GM18907 (cell line): ENCODE results near the gene BANK1.
A peak's percentile ranks its signal among the peaks of the same experiment; 100 is the strongest.

Experiments
- ATAC-seq: cut with Tn5 transposase; IDR thresholded peaks from one replicate; pipeline ENCODE4 v1.9.1; 2021; ENCODE audit warnings: mild to moderate bottlenecking, moderate library complexity; ENCODE audit not compliant: unreplicated experiment

BANK1 gene

DNA sequence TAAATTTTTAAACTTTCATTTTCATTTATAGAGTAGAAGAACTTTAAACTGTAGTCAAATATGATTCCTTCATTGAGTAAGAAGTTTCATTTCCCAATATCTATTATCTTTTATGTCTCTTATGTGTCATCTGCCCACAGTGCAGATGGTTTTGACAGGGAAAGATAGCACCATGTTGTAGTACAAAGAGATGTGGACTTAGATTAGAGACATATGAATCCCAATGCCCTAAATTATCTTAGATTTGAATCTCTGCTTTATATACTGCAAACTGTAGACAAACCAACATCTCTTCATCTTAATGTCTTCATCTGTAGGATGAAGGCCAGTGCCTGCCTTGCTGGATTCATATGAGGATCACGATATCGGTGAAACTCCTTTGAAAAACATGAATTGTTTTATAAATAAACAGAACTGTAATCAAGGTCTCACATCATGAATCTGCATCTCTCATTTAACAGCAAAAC is 217.5 kb downstream of the BANK1 start:
- peak; percentile 95 for ATAC-seq

DNA sequence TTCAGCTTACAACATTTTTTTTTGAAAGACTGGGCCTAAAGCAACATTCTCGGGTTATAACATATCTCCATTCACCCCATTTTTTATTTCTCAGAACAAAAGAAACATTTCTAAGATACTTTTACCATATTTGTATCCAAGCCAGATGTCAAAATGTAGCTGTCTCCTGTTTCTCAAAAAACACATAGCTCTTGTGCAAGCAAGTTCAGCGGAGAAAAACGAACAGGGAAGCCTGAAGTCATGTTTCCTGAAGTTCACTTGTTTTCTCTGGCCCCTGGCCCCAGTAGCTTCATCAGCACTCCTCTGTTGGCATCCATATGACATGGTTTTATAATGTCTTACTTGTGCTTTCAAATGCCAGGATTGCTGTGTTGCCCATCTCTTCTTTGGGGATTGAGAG is 218.2 kb downstream of the BANK1 start:
- ATAC-seq = no peak

DNA sequence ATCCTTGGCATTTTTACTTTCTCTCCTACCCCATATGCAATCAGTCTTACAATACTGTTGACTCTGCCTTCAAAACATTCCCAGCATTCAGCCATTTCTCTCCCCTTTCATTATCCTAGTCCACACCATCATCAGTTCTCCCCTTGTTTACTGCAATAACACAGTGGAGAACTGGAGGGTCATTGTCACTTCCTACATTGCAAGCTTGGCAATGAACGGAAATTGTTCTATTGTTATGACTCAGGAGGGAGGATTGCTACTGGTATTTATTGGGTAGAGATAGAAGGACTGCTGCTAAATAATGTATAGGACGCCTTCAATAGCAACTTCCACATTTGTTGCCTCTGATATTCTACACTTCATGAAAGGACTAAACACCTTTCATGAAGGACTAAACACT is 231.8 kb downstream of the BANK1 start:
- no peak for ATAC-seq

DNA sequence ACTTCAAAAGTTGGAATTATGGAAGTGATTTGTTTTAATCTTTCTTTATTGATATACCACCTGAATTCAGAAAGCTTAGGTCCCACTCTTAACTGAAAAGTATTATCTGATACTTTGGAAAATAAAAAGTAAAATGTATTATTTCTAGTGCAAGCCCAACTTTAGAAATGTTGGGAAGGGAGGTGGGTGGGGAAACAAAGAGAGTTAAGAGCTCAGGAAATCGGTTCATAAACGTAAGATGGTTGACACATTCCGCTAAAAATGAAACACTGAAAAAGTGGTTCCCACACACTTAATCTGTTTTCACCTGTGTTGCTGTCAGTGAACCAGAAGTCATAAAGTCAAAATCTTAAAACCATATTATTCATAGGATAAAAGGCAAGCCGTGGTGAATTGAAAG is 237.4 kb downstream of the BANK1 start:
- ATAC-seq = no peak

DNA sequence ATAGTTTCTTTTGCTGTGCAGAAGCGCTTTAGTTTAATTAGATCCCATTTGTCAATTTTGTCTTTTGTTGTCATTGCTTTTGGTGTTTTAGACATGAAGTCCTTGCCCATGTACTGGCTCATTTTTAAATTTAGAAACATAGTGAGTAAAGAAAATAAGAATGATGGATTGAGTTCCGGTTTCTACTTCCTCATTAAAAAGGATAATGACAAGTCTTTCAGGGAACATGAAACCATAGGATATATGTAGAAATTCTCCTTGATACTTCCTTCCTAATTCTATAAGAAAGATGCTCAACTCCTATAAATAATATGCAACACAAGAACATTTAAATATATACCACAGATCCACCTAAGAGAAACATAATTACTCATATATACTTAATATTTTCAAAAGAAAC is 240.9 kb downstream of the BANK1 start:
- no peak for ATAC-seq

DNA sequence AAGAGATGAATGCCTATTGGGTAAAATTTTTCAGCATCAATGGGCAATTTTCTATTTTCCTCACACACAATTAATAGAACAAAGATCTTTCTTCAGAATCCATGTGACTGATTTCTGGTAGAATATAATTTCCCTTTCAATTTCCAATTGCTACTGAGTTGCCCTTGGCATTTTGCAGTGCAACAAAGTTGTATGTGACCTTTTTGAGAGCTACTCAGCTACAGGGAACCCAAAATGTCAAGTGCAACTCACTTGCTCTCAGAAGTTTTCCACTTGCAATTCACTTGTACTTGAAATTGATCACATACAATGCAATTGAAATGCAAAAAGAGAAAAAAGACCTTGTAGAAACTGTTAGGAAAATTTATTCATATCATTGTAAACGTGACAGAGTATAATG is 245.5 kb downstream of the BANK1 start:
- no peak for ATAC-seq

DNA sequence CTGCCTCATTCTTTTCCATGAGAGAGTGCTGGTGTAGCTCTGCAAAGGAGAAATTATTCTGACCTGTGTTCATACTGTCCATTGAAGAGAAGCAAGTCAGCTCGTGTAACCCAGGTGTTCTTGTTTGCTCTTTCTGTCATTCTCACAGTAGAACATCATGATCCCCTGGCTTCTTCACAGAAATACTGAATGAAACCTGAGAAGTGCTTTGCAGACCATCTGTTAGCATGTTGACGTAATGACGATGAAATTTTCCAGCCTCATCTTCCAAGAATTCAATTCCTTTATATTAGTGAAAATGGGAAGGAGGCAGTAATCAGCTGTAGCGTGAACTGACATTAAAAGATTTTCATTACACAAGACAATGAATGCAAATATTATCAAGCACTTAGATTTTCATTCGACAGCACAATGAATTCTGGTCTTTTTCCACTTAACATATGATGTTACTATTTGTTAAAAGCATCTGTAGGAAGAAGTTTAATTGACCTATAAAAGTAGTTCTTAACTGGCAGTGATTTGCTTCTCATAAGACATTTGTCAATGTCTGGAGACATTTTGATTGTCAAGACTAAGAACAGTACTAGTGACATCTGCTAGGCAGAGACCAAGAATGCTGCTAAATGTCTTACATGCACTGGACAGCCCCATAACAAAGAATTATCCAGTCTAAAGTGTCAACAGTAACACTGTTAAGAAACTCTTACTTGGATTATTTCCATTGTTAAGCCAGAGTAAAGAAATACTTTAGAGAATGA is 246.3 kb downstream of the BANK1 start:
- ATAC-seq = no peak

DNA sequence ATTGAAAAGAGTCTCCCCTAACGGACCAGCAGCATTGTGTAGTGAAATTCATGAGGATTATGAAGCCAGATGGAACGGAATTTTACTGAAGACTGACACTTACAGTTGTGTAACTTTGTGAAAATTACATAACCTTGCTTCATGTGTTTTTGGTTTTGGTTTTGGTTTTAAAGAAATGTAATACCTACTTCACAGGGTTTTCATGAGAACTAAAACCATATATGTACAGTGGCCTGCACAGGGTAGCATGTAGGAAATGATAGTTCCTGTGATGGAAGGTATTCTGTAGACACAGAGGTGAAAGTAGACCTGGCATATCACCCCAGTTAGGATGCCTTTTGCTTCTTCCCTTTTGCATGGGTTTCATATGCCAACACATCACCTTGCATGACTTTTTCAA is 247.0 kb downstream of the BANK1 start:
- ATAC-seq = no peak

DNA sequence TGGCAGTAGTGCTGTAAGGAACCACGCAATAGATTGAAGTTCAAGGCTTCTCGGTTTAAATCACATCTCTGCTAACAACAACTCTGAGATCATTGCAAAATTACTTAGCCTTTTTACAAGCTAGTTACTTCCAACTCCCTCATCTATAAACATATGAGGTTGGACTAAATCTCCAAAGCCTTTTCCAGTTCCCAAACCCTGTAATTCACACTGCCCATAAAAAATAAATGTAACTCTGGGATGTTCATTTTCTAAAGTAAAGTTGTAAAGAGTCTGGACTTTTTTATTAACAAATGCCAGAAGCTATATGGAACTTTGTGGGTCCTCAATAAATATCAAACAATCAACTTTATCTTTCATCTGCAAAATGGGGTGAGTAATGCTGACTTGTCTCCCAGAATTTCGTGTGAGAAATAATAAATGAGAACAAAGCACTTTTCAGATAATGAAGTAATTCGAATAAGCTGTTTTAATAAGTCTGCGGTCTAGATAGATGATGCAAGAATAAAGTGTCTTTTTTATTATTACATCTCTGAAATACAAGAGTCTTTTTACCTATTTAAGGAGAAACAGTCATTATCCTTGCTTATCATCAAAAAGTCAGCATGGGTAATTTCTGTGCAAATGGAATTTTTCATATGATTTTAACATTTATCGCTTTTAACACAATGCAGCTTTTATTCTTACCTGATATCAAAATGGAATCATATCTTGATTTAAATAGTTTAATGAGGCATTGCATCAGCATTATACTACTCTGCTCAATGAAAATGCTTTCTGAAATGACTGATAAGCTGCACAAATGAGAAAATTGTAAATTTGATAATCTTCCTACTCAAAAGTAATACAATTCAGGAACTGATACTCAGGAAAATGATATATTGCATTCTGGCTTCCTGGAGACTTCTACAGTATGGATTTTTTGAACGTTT is 252.6 kb downstream of the BANK1 start:
- no peak for ATAC-seq

DNA sequence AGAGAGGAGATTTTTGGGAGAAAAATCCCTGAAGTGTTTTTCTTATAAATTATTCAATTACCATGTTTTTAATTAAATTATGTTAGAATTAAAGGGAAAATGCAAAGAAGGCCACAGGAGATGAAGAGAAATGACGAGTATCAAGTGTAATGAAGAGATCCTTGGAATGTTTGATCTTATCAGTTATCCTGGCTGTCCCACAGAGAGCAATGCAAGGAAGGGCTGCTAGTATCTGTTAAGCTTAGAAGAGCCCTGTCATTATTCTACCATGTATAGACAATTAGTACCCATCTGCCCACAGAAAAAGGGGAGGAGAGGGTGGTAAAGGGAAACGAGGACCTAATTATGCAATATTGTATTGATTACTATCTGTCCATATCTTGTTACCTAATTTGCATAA is 257.1 kb downstream of the BANK1 start:
- no peak for ATAC-seq

DNA sequence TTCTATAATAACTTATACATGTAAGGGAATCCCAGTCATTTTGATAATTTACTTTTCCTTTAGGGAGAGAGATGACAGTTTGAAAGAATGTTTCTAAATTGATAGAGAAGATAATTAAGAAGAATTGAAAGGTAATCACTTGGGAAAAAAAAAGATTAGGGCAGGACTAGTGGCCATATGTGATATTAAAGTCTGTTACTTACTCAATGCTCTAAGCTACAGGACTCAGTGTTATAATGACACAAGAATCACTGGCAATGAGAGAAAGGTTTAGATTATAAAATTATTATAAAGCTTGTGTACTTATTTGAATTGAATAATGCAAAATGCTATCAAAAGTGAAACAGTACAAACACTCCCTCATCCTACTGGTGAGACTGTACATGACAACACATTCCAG is 265.3 kb downstream of the BANK1 start:
- no peak for ATAC-seq

DNA sequence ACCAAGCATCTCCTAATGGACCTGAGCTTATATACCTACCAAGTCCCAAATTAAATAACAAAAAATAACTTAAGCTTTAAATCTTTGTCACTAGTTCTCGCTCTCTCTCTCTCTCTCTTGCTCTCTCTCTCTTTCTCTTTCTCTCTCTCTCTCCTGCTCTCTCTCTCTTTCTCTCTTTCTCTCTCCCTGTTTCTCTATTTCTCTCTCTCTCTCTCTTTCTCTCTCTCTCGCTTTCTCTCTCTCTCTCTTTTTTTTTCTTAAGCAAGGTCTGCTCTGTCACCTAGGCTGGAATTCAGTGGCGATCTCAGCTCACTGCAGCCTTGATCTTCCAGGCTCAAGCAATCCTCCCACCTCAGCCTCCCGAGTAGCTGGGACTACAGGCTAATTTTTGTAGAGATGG is 266.6 kb downstream of the BANK1 start:
- no peak for ATAC-seq

DNA sequence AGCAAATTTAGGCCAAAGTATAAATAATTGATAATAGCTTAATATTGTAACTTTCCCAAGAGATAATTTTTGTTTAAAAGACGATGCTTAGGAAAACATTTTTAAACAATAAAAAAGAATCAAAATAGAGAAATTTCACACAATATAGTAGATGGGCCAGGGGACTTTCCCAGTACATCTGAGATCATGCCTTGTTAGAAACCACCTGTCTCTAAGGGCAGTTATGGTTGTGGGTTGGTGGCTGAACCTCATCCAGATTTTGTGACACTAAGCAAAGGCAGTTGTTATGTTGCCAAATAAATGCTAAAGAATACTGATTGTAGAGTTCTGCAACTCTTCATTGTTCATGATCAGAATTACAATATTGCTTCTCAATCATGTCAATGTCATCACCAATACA is 270.6 kb downstream of the BANK1 start:
- ATAC-seq = peak; percentile 96

DNA sequence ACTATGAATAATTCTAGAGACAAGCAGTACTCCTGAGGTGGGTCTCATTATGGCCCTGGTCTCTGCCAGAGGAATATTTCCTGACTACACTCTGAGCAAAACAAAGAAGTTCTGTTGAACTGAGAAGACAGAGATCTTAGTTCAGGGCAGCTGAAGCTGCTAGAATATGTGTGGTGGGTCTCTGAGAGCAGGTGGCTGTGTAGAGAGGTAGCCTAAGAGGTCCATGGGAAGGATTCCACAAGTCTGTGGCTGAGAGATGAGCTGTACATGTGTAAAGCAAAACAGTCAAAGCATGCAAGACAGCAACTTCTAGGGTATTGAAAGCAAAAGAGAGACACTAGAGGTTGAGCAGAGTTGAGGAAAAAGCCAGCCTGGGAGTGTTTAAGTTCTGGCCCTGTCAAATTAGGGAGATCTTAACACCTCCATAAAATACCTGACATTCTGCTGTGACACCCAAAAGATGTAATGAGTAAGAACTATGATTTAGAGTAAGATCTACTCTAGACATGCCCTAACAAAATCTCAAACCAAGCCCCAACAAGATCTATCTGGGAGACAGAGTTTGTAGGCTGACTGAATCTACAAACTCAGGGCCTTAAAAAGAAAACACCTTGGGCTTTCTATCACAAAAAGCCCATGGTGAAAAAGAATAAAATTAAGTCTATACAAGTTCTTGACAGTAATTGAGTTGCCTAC is 274.4 kb downstream of the BANK1 start:
- ATAC-seq = no peak

DNA sequence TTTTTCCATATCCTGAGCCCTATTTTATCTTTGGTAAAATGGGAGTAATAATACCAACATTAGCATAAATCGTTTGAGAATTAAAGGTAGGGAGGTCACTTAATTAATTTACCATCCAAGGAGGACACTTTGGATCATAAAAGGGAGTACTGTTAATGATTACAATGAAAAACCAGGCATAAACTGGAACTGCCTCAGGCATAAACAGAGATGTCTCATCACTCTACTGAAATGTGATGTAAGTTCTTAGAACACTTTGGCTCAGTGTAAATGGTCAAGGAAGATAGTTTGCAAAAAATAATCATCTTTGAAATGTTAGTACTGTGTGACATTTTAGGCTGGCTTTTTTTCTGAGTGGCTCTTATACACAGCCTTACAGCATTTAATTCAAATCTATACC is 286.1 kb downstream of the BANK1 start:
- ATAC-seq = no peak

DNA sequence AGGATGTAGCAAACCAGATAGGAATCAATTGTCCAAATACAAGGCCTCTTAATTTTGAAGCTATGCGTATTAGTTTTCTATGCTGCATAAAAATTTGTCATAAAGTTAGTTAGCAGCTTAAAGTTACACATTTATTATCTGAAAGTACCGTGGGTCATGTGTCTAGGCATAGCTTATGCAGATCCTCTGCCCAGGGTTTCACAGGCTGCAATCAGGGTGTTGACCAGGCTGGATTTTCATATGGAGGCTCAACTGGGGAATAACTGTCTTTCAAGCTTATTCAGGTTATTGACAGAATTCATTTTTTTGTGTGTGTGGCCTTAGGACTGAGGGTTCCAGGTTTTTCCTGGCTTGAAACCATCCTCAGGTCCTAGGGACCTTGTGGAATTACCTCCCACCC is 289.7 kb downstream of the BANK1 start:
- no peak for ATAC-seq

DNA sequence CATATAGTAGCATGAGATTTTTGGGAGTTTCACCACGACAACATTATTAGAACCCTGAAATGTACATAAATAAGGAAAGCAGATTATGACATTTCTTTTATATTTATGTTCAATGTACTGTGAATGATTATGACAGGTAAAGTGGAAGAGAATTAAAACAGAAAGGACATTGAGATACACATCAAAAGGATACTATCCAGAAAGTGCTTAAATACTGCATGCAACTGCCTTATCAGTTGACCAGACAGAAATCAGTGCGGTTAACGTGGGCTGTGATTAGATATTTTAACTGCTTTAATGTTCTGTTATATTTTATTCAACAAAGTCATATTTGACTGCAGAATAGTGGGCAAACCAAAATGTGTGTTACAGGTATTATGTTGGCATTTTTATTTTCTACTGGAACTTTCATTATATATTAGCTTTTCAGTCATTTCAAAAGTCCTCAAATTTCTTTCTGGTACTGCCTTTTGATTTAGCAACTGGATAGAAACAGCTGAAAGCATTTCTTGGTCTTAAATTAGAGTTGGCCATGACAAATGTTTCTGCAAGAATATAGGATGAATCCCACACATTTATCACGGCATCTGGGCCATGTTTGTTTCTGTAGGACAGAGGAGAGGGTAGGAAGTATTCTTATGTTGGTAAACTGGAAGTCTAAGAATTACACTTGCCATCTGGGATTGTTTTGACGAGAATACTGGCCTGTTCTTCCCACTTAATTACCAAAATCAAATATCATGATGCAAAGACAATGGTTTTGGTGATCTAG is 299.5 kb downstream of the BANK1 start:
- ATAC-seq = no peak

DNA sequence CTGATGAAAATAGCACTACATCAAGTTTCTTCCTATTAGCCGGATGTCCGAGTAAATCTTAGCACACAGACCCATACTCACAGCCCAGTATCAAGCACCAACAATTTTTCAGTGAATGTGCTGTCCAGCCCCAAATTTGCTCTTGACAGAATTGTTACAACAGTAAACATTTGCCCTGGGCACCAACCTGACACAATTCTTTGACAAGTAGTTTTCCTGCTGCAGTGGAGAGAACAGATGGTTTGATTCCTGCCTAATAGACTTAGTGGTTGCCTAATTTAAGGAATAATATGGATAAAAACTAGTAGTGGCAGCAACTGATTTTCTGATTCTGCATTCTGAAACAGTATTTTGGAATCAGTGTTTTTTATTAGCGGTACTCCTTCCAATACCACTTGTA is 301.1 kb downstream of the BANK1 start:
- ATAC-seq = no peak

DNA sequence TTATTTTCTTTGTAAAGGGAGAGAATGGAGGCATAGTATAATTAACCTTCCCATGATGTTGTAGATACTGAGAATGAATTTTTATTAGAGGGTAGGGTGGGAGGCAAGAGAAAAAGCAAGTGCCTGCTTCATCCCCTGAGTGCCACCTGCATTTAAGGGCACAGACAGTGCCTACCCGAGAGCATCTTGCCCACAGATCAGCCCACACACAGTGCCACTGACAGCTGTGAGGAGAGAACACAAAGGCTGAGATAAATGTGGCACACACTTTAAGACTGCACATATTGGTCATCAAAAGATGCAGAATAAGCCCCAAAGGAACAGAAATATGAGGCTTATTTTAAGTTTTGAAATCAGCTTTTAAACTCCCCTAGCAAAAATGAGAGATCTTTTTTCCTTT is 304.0 kb downstream of the BANK1 start:
- no peak for ATAC-seq

DNA sequence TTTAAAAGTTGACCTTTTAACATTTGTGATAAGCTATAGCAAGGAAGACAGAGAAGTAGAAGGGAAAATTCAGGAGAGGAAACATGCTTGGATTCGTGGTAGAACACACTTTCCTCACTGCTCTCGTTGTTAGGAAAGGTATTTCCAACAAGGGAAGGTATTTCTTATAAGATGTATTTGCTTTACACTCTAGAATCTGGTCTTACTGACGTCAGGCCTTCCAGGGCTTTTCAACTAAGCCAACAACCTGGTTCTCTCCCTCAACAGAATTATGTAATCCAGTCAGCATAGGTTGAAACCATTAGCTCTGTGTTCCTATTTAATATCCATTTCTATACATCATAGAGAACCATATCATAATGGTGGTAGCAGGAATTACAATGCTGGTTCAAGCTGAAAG is 312.8 kb downstream of the BANK1 start:
- ATAC-seq = no peak

DNA sequence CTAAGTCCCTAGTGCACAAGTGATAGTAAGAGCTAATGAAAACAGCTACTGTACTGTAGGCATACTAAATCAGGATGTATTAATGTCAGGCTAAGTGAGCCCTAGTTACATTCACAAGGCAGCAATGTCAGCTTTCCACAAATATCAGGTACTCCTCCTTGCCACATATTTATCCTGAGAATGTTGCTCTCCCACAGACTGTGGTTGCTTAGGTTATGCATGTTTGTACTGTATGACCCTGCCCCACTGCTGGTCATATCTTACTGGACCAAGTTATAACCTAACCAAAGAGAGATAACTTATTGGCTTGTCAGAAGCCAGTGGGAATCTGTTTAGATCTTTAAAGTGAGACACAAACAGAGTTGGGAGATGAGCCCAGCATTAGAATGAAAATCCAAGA is 313.7 kb downstream of the BANK1 start:
- no peak for ATAC-seq
